Measurements from ENCODE around the gene NGEF.

DNA sequence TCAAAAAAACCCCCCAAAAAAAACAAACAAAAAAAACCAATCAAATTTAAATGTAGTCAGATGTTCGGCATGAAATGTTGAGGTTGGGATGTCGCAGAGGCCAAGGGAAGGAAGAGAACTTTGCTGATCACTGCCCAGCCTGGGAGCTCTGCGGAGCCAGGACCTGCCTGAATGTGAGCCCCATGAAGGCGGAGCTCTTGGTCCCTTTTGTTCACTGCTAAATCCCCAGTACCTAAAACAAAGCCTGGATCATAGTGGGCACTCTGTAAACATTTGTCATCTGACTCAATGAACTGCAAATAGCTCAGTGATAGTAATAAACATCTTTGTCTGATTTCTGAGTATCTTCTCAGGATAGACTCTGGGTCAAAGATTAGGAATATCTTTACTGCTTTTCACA is 64.0 kb downstream of the NGEF start:
- TF ChIP-seq CTCF (IDR thresholded peaks at IDR 0.05; ENCODE audit: insufficient read depth, low read length) (no peak), GABPA (IDR thresholded peaks at IDR 0.05; ENCODE audit: low read depth) (no peak), POLR2AphosphoS5 (IDR thresholded peaks at IDR 0.05; ENCODE audit: low read depth) (no peak), SPI1 (IDR thresholded peaks at IDR 0.05; ENCODE audit: borderline replicate concordance, low read depth) (no peak)
- TF ChIP-seq, protein P1, sequence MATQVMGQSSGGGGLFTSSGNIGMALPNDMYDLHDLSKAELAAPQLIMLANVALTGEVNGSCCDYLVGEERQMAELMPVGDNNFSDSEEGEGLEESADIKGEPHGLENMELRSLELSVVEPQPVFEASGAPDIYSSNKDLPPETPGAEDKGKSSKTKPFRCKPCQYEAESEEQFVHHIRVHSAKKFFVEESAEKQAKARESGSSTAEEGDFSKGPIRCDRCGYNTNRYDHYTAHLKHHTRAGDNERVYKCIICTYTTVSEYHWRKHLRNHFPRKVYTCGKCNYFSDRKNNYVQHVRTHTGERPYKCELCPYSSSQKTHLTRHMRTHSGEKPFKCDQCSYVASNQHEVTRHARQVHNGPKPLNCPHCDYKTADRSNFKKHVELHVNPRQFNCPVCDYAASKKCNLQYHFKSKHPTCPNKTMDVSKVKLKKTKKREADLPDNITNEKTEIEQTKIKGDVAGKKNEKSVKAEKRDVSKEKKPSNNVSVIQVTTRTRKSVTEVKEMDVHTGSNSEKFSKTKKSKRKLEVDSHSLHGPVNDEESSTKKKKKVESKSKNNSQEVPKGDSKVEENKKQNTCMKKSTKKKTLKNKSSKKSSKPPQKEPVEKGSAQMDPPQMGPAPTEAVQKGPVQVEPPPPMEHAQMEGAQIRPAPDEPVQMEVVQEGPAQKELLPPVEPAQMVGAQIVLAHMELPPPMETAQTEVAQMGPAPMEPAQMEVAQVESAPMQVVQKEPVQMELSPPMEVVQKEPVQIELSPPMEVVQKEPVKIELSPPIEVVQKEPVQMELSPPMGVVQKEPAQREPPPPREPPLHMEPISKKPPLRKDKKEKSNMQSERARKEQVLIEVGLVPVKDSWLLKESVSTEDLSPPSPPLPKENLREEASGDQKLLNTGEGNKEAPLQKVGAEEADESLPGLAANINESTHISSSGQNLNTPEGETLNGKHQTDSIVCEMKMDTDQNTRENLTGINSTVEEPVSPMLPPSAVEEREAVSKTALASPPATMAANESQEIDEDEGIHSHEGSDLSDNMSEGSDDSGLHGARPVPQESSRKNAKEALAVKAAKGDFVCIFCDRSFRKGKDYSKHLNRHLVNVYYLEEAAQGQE (IDR thresholded peaks at IDR 0.05; ENCODE audit: insufficient replicate concordance, low read depth) = no peak
